AG10803 (cell line): Measurements from ENCODE around the gene KDM4B.
"Not testable (repeated sequence)": the region's sequence is repeated elsewhere in the genome, so short reads cannot be mapped to it uniquely, and the experiment has no call there.

Experiments used
- DNase-seq: peaks from one replicate; pipeline ENCODE4 v3.0.0; 2010; ENCODE audit warnings: low read depth
- H3K4me3 ChIP-seq: 2 replicates; pipeline ENCODE4 v1.5.1; 2011; ENCODE audit warnings: mild to moderate bottlenecking, low read length, control low read depth
- CTCF ChIP-seq: conservative IDR thresholded peaks from 2 replicates; pipeline ENCODE4 v1.5.1; 2011; ENCODE audit warnings: mild to moderate bottlenecking, low read length, control low read depth, inconsistent platforms

KDM4B gene

DNA sequence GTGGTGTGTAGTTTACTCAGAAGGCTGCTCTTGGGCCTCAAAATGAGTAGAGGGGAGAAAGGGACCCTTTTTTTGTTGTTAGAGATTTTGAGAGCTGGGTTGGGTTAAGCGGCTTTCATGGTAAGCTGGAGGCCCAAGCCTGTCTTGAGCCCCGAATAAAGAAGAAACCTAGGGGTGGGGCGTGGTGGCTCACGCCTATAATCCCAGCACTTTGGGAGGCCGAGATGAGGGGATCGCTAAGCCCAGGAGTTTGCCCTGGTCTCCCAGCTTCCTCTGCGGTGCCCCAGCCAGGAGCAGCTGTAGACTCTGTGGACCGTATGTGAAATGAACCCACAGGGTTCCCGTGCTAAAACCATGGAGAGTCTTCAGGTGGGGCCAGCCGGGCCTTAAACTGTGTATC lies 56.1 kb downstream of the KDM4B start:
- TF ChIP-seq CTCF = no peak
- H3K4me3 ChIP-seq = no peak overlapping the region
- no peak for DNase-seq

DNA sequence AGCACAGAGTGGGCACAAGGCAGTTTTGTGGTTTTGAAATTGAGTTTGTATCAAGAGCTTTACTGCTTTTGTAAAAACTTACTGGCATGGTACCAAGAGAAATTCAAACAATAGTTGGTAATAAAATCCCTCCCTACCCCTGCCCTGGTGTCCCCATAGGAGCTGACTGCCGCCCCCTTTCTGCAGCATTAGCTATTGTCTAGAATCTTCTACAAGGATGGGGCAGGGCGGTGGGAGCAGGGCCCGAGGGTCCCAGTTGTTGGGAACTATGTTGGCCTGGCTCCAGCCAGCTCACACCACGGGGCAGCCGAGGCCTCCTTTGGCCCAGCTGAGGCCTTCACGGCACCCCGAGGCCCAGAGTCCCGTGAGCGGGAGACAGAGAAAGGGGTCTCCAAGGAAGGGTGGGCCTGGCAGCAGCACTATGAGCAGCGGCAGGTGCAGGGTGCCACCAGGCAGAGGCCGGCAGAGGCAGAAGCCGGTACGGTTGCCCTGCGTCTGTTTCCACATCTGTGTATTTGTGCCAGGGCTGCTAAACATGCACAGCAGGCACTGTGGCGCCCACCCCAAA lies 57.9 kb downstream of the KDM4B start:
- peak; percentile 12; the same call in 1 of the 2 replicates for TF ChIP-seq CTCF
- no peak for DNase-seq
- no peak overlapping the region for H3K4me3 ChIP-seq

DNA sequence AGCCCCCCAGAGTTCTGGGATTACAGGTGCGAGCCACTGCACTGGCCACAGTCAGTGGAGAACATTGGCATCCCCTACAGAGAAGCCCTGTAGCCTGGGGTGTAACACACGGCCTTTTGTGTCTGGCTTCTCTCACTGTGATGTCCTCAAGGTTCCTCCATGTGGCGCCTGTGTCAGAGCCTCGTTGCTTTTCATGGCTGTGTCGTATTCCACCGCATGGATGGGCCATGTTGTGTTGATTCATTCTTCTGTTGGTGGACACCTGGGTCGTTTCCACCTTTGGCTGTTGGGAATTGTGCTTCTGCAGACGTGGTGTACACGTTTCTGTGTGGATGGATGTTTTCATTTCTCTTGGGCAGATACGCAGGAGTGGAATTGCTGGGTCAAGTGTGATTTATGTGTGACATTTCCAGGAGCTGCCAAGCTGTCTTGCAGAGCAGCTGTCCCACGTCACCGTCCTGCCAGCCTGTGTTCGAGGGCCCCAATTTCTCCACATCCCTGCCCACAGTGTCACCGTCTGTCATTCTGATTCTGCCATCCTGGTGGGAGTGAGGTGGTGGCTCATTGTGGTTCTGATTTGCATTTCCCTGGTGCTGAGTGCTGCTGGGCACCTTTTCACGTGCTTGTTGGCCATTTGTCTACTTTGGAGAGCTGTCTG lies 59.4 kb downstream of the KDM4B start:
- TF ChIP-seq CTCF = no peak
- H3K4me3 ChIP-seq = no peak overlapping the region

DNA sequence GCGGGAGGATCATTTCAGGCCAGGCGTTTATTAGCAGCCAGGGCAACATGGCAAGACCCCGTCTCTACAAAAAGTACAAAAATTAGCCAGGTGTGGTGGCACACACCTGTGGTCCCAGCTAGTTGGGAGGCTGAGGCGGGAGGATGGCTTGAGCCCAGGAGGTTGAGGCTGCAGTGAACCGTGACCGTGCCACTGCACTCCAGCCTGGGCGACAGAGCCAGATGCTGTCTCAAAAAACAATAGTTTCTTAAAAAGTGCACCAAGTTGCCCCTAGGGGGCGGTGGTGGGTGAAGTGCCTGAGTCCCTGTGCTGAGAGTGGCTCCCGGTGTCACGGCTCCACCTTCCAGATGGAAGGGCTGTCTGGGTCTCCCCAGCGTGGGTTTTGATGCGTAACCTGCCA lies 60.7 kb downstream of the KDM4B start:
- peak; percentile 33 for DNase-seq
- H3K4me3 ChIP-seq = not testable (repeated sequence)
- TF ChIP-seq CTCF = peak; percentile 64

More for the DNA sequence above, 59.4 kb downstream of the KDM4B start:
- DNase-seq = no peak

GRCh38 chr19:5030136-5030820 lies 61.4 kb downstream of the KDM4B start:
- TF ChIP-seq CTCF = no peak
- H3K4me3 ChIP-seq = no peak overlapping the region
- no peak for DNase-seq

DNA sequence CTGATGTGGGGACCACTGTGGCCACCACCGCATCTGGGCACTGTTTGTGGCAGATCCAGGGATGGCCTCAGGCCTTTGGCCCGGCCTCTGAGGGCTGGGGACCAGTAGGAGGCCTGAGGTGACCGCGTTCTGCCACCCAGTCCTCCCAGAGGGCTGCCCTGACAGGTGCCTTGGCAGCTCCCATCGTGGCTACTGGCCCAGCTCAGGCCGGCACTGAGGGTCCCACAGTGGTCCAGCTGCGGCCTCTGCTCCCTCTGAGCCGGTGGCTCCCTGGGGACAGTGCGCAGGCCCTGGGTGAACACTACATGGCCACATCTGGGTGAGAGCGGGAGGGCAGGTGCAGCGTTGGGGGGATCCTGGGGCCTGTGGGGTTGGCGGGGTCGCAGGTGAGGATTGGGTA lies 61.9 kb downstream of the KDM4B start:
- H3K4me3 ChIP-seq = no peak overlapping the region
- TF ChIP-seq CTCF = no peak
- DNase-seq = no peak
